ENCODE measurements around the gene BRI3BP.
"Not testable (repeated sequence)": the region's sequence is repeated elsewhere in the genome, so short reads cannot be mapped to it uniquely, and the experiment has no call there.

Gene BRI3BP

DNA sequence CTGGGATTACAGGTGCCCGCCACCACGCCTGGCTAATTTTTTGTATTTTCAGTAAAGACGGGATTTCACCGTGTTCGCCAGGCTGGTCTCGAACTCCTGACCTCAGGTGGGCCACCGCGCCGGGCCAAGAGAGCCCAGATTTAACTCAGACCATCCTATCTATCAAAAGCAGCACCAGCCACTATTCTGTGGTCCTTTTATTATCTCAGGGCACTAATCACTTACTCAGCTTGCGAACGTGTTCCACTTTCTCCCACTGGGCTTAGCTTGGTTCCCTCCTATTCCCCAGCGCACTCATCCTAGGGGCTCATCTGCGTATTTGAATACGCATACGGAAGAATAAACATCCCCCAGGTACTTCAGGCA lies 55.6 kb downstream of the BRI3BP start:
- no peak overlapping the region for H3K4me3 ChIP-seq (ENCODE audit: low read length)
- H3K27me3 ChIP-seq (ENCODE audit: insufficient read depth, low read length): no peaks in the 10 kb centered on the region
- no peaks in the 10 kb centered on the region for H3K36me3 ChIP-seq (ENCODE audit: insufficient read depth, low read length)
- H3K9me3 ChIP-seq (ENCODE audit: low read length): peaks cover 10% of the 10 kb centered on the region
- H3K4me1 ChIP-seq (ENCODE audit: insufficient read depth, low read length): no peaks in the 10 kb centered on the region
- H2AFZ ChIP-seq (ENCODE audit: low read depth, low read length): no peak overlapping the region

DNA sequence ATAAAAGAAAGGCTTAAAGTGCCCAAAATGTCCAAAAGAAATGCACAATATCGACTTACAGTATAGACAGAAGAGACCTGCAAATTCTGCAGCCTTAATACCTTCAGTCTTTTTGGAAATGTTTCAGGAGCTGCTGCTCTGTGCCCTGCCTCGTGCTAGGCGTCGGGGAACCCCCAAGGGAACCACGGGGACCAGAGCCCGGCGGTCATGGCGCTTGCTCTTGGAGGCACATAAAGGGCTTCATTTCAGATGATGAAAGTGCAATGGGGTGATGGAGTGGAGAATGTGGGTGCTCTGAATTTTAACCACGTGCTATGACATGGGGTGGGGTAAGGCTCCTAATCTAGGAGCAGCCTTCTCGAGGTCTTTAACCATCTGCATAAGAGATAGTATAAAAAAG lies 57.0 kb downstream of the BRI3BP start:
- H2AFZ ChIP-seq (ENCODE audit: low read depth, low read length): no peak overlapping the region
- H3K27me3 ChIP-seq (ENCODE audit: insufficient read depth, low read length): no peaks in the 10 kb centered on the region

DNA sequence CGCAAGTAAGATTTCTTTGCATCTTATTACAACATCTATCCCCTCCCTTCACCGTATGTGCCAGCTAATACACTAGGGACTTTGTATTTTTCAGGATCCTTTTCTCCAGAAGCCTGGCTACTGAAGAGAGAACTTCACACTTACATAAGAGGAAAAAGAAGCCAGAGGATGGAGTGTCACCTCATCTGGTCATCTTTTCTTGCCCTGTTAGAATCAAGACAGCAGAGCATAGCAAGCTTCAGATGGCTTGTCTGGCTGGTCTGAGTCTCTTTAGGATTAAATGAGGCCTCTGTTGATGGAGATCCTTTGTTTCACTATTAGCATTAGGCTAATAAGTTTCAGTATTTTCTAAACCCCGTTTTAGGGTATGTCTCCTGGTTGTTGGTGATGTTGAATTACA lies 57.4 kb downstream of the BRI3BP start:
- Histone ChIP-seq H3K36me3 (ENCODE audit: insufficient read depth, low read length) (no peaks in the 10 kb centered on the region), H2AFZ (ENCODE audit: low read depth, low read length) (no peak overlapping the region), H3K4me1 (ENCODE audit: insufficient read depth, low read length) (no peaks in the 10 kb centered on the region), H3K9me3 (ENCODE audit: low read length) (peaks cover 10% of the 10 kb centered on the region), H3K27me3 (ENCODE audit: insufficient read depth, low read length) (no peaks in the 10 kb centered on the region), H3K4me3 (ENCODE audit: low read length) (no peak overlapping the region)

More for the DNA sequence above, 57.0 kb downstream of the BRI3BP start:
- H3K36me3 ChIP-seq (ENCODE audit: insufficient read depth, low read length): no peaks in the 10 kb centered on the region
- H3K4me3 ChIP-seq (ENCODE audit: low read length): no peak overlapping the region
- H3K4me1 ChIP-seq (ENCODE audit: insufficient read depth, low read length): no peaks in the 10 kb centered on the region
- H3K9me3 ChIP-seq (ENCODE audit: low read length): peaks cover 10% of the 10 kb centered on the region

DNA sequence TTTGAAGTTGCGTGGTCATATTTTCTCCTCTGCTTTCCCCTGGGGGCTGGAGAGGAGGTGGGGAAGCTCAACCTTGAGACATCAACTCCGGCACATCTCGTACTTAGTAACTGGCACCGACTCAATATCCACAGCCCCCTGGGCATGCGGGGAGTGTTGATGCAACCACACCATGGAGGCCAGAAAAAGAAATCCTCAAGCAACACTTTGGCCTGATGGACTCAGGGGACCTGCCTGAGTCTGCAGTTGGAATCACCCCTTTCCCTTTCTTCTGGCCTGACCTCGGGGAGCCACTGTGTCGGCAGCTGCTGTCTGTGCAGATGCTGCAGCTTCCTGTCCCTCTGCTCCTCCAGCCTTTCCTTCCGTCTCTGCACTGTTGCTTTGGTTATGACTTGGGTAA lies 60.4 kb downstream of the BRI3BP start:
- Histone ChIP-seq H3K4me3 (ENCODE audit: low read length) (no peak overlapping the region), H3K27me3 (ENCODE audit: insufficient read depth, low read length) (no peaks in the 10 kb centered on the region)

DNA sequence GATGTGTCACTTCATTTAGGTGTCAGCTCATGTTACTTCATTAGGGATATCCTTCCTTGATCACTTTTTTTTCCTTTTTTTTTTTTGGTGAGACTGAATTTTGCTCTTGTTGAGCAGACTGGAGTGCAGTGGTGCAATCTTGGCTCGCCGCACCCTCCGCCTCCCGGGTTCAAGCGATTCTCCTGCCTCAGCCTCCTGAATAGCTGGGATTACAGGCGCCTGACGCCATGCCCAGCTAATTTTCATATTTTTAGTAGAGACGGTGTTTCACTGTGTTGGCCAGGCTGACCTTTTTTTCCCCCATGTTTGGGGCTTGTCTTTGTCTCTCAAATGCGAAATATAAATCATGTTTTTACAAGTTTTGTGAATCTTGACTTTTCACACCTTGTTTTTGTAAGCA lies 62.1 kb downstream of the BRI3BP start:
- Histone ChIP-seq H3K4me3 (ENCODE audit: low read length) (no peak overlapping the region), H3K27me3 (ENCODE audit: insufficient read depth, low read length) (no peaks in the 10 kb centered on the region), H3K36me3 (ENCODE audit: insufficient read depth, low read length) (no peaks in the 10 kb centered on the region), H3K9me3 (ENCODE audit: low read length) (peaks cover 4% of the 10 kb centered on the region), H2AFZ (ENCODE audit: low read depth, low read length) (no peak overlapping the region), H3K4me1 (ENCODE audit: insufficient read depth, low read length) (no peaks in the 10 kb centered on the region)

More for the DNA sequence above, 60.4 kb downstream of the BRI3BP start:
- H3K9me3 ChIP-seq (ENCODE audit: low read length): peaks cover 8% of the 10 kb centered on the region
- H3K36me3 ChIP-seq (ENCODE audit: insufficient read depth, low read length): no peaks in the 10 kb centered on the region
- H2AFZ ChIP-seq (ENCODE audit: low read depth, low read length): no peak overlapping the region
- no peaks in the 10 kb centered on the region for H3K4me1 ChIP-seq (ENCODE audit: insufficient read depth, low read length)

DNA sequence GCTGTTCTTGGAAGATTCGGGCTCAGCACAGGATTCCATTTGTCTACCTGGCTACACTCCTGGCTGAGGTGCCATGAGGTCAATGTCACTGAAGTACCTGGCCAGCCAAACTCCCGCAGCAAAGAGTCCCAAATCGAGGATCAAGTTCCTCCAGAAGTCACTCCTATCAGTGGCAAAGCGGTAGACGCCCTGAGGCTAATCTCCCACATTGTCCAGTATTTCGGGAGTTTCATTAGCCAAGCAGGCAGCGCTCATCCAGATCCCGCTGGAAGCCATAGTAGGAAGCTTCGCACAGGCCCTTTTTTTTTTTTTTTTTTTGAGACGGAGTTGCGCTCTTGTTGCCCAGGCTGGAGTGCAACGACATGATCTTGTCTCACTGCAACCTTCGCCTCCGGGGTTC lies 62.9 kb downstream of the BRI3BP start:
- Histone ChIP-seq H2AFZ (ENCODE audit: low read depth, low read length) (no peak overlapping the region), H3K27me3 (ENCODE audit: insufficient read depth, low read length) (no peaks in the 10 kb centered on the region), H3K36me3 (ENCODE audit: insufficient read depth, low read length) (no peaks in the 10 kb centered on the region), H3K4me3 (ENCODE audit: low read length) (no peak overlapping the region), H3K9me3 (ENCODE audit: low read length) (peaks cover 6% of the 10 kb centered on the region), H3K4me1 (ENCODE audit: insufficient read depth, low read length) (no peaks in the 10 kb centered on the region)

DNA sequence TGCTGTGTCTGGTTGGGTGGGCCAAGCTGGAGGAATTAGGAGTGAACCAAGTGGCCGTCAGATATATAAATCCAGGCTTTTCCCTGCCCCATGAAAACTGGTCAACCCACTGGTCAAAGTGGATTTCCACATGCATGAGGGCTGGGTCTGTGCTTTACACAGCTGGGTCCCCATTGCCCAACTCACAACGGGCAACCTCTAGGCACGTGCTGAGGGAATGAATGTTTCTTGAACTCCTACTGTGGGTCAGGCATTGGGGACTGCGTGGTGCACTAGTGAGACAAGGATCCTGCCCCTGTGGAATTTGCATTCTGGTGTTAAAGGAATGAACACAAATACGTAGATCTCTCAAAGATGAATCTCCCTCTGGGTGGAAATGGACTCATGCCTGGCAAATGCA lies 64.3 kb downstream of the BRI3BP start:
- H3K4me1 ChIP-seq (ENCODE audit: insufficient read depth, low read length): no peaks in the 10 kb centered on the region
- no peak overlapping the region for H3K4me3 ChIP-seq (ENCODE audit: low read length)
- H3K36me3 ChIP-seq (ENCODE audit: insufficient read depth, low read length): no peaks in the 10 kb centered on the region
- peaks cover 6% of the 10 kb centered on the region for H3K9me3 ChIP-seq (ENCODE audit: low read length)
- no peaks in the 10 kb centered on the region for H3K27me3 ChIP-seq (ENCODE audit: insufficient read depth, low read length)
- H2AFZ ChIP-seq (ENCODE audit: low read depth, low read length): no peak overlapping the region

DNA sequence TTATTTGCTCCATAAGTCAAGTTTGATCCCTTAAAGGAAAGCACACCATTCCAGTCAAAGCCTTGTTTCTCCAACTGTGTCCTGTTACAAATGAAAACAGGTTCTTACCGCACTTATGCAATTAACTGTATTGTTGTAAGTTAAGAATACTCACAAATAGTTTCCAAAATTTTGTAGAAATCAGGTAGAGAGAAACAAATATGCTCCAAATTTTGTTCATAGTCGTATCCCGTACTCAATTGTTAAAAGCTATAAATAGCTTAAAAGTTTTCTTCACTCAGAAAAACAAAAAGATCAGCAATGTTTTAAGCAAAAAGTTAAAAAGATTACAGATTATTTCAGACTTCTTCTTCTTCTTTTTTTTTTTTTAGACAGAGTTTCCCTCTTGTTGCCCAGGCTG lies 67.8 kb downstream of the BRI3BP start:
- peaks cover 2% of the 10 kb centered on the region for H3K9me3 ChIP-seq (ENCODE audit: low read length)
- no peaks in the 10 kb centered on the region for H3K36me3 ChIP-seq (ENCODE audit: insufficient read depth, low read length)
- no peak overlapping the region for H2AFZ ChIP-seq (ENCODE audit: low read depth, low read length)
- peaks cover 13% of the 10 kb centered on the region for H3K4me1 ChIP-seq (ENCODE audit: insufficient read depth, low read length)
- no peaks in the 10 kb centered on the region for H3K27me3 ChIP-seq (ENCODE audit: insufficient read depth, low read length)
- H3K4me3 ChIP-seq (ENCODE audit: low read length): no peak overlapping the region

DNA sequence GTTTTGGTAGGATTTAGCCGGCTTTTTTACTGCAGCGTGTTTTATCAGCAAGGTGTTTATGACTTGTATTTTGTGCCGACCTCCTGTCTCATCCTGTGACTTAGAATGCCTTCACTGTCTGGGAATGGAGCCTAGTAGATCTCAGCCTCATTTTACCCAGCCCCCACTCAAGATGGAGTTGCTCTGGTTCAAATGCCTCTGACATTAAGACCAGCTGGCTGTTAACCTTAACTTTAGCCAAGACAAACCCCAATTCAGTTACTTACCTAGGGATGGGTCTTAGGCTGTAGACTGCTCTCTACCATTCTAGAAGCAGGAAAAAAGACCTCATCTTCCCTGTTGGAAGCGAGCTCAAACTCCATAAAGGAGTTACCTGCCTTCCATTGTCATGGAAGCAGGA lies 70.1 kb downstream of the BRI3BP start:
- H3K4me1 ChIP-seq (ENCODE audit: insufficient read depth, low read length): peaks cover 13% of the 10 kb centered on the region
- not testable (repeated sequence) for H2AFZ ChIP-seq (ENCODE audit: low read depth, low read length); H3K36me3 ChIP-seq (ENCODE audit: insufficient read depth, low read length); H3K27me3 ChIP-seq (ENCODE audit: insufficient read depth, low read length); H3K9me3 ChIP-seq (ENCODE audit: low read length); H3K4me3 ChIP-seq (ENCODE audit: low read length)

DNA sequence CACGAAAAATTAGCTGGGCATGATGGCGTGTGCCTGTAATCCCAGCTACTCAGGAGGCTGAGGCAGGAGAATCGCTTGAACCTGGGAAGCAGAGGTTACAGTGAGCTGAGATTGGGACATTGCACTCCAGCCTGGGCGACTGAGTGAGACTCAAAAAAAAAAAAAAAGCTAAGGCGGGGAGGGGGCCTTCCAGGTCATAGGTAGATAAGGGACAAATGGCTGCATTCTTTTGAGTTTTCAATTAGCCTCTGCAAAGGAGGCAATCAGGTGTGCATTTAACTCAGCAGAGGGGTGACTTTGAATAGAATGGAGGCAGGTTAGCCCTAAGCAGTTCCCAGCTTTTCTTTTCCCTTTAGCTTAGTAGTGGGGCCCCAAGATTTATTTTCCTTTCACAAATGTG lies 71.0 kb downstream of the BRI3BP start:
- peaks cover 2% of the 10 kb centered on the region for H3K9me3 ChIP-seq (ENCODE audit: low read length)
- H3K4me1 ChIP-seq (ENCODE audit: insufficient read depth, low read length): peaks cover 13% of the 10 kb centered on the region
- H3K36me3 ChIP-seq (ENCODE audit: insufficient read depth, low read length): no peaks in the 10 kb centered on the region
- no peaks in the 10 kb centered on the region for H3K27me3 ChIP-seq (ENCODE audit: insufficient read depth, low read length)
- peak overlapping the region; percentile 80 for H2AFZ ChIP-seq (ENCODE audit: low read depth, low read length)
- H3K4me3 ChIP-seq (ENCODE audit: low read length): peak overlapping the region; percentile 87

DNA sequence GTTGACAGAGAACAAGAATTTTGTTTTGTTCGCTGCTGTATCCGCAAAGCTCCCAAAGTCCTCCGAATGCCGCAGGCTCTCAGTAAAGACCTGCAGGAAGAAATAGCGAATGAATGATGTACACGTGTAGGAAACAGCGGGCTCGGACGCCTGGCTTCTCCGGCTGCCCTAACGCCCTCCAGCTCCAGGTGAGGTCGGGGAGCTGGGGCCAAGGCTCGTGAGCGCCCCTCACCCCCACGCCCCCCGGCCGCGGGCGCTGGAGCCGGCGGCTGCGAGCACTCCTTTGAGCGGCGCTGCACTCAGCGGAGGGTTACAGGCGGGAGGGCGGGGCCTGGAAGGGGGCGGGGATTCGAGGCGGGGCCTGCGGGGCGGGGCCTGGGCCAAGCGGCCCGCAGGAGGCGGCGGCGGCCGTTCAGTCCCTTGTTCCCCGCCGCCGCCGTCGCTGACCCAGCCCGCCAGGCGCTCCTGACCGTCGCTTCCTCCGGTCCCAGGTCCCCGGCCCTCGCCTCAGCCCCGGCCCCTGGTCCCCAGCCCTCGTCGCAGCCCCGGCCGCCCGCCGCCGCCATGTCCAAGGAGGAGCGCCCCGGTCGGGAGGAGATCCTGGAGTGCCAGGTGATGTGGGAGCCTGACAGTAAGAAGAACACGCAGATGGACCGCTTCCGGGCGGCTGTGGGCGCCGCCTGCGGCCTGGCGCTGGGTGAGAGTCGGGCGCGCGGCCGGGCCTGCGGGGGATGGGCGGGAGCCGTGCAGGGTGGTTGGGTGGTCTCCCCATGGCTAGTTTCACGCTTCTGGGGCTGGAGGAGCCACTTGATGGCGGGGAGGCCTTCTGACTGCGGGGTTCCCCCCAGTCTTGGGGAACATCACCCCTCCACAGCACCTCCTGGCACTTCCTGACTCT lies 71.8 kb downstream of the BRI3BP start, which contains the start of gene AACS:
AACS (plus strand) TSS at position 415 of the 898 bp plus-strand sequence; CDS start at position 565, 150 bp downstream.
- peak within 1 kb of the TSS; percentile 87 for H3K4me3 ChIP-seq (ENCODE audit: low read length)
- H3K27me3 ChIP-seq (ENCODE audit: insufficient read depth, low read length): no peaks in the 10 kb centered on the region
- H3K36me3 ChIP-seq (ENCODE audit: insufficient read depth, low read length): no peaks in the 10 kb centered on the region
- peaks cover 2% of the 10 kb centered on the region for H3K9me3 ChIP-seq (ENCODE audit: low read length)
- H3K4me1 ChIP-seq (ENCODE audit: insufficient read depth, low read length): peaks cover 13% of the 10 kb centered on the region
- peak within 1 kb of the TSS; percentile 80 for H2AFZ ChIP-seq (ENCODE audit: low read depth, low read length)

DNA sequence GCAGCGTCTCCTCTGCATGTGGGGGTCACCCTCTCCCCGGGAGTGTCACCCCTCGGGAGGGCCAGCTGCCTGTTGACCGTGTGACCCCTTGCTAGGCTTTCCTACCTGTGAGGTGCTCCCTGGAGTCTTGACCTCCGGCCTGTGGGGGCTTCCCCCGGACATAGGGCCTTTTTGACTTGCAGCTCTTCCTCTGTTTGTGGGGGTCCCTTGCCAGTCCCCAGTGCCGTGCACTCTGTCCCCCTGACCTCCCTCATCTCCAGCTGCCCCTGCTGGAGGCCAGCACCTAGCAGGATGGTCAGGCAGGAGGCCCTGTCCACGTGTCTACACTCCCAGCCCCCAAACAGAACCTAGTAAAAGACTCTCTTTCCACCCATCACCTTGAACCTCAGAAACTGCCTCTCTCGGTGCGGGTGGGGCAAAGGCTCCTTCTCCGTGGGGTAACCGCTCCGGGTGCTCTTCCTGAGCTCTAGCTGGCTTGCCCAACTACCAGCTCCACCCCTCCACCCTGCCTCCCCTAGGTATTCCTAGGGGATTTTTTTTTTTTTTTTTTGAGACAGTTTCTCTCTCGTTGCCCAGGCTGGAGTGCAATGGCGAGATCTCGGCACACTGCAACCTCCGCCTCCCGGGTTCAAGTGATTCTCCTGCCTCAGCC lies 72.6 kb downstream of the BRI3BP start:
- H3K4me1 ChIP-seq (ENCODE audit: insufficient read depth, low read length): peaks cover 13% of the 10 kb centered on the region
- H3K27me3 ChIP-seq (ENCODE audit: insufficient read depth, low read length): no peaks in the 10 kb centered on the region
- peak overlapping the region; percentile 80 for H2AFZ ChIP-seq (ENCODE audit: low read depth, low read length)
- peak overlapping the region; percentile 87 for H3K4me3 ChIP-seq (ENCODE audit: low read length)
- H3K36me3 ChIP-seq (ENCODE audit: insufficient read depth, low read length): no peaks in the 10 kb centered on the region
- peaks cover under 1% of the 10 kb centered on the region for H3K9me3 ChIP-seq (ENCODE audit: low read length)

DNA sequence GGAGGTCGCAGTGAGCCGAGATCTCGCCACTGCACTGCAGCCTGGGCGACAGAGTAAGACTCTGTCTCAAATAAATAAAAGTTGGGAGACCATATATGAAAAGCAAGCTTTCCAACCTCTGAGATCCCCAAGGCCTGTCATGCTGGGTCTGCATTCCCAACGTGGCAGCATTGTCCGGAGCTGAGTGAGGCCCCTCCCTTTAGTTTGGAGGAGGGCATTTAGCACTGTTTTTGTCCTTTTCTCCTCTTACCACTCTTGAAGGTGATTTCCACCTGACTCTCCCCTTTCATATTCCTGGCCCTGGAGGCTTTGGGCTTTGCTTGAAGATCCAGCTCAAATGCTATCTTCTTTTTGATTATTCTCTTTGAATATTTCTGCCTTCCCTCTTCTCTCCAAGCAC lies 74.9 kb downstream of the BRI3BP start:
- no peak overlapping the region for H2AFZ ChIP-seq (ENCODE audit: low read depth, low read length)
- H3K9me3 ChIP-seq (ENCODE audit: low read length): no peaks in the 10 kb centered on the region
- no peaks in the 10 kb centered on the region for H3K27me3 ChIP-seq (ENCODE audit: insufficient read depth, low read length)
- peaks cover 13% of the 10 kb centered on the region for H3K4me1 ChIP-seq (ENCODE audit: insufficient read depth, low read length)
- peaks cover 6% of the 10 kb centered on the region for H3K36me3 ChIP-seq (ENCODE audit: insufficient read depth, low read length)
- no peak overlapping the region for H3K4me3 ChIP-seq (ENCODE audit: low read length)

Data from neuron (in vitro differentiated cells).